SIG-M5 (cell line): Measurements from ENCODE around the gene DCUN1D5.

Experiments used
- DNase-seq: peaks from one replicate; lab custom pipeline; 2025; lab: John Stamatoyannopoulos, UW

The DCUN1D5 gene

GRCh38 chr11:103091801-103092524 is at the start of gene DCUN1D5:
Gene DCUN1D5, minus strand, starts transcription at chr11:103092160. Its CDS starts 288 bp downstream, at chr11:103091872.
- peak; percentile 14 for DNase-seq

- no peak for DNase-seq
These were observed 33.5 kb upstream of the DCUN1D5 start for GRCh38 chr11:103125462-103125861.

GRCh38 chr11:103114836-103115235 is 22.9 kb upstream of the DCUN1D5 start:
- no peak for DNase-seq

- no peak for DNase-seq
These were observed 20.4 kb upstream of the DCUN1D5 start for GRCh38 chr11:103112364-103112763.

GRCh38 chr11:103111400-103111799 is 19.4 kb upstream of the DCUN1D5 start:
- DNase-seq = no peak

- DNase-seq = no peak
These were observed 18.4 kb upstream of the DCUN1D5 start for GRCh38 chr11:103110391-103110790.

- no peak for DNase-seq
These were observed 17.9 kb upstream of the DCUN1D5 start for GRCh38 chr11:103109818-103110388.

- DNase-seq = peak; percentile 42
These were observed 17.2 kb upstream of the DCUN1D5 start, which contains the start of gene DYNC2H1 for GRCh38 chr11:103108933-103109817. Gene DYNC2H1, plus strand, starts transcription at chr11:103109426. Its CDS starts 149 bp downstream, at chr11:103109575.

GRCh38 chr11:103097279-103097678 is 5.3 kb upstream of the DCUN1D5 start:
- no peak for DNase-seq

GRCh38 chr11:103091064-103091800 is 728 bp downstream of the DCUN1D5 start:
- DNase-seq = no peak

GRCh38 chr11:103086461-103086860 is 5.5 kb downstream of the DCUN1D5 start:
- no peak for DNase-seq

GRCh38 chr11:103085758-103086365 is 6.1 kb downstream of the DCUN1D5 start:
- no peak for DNase-seq

GRCh38 chr11:103079833-103080232 is 12.1 kb downstream of the DCUN1D5 start:
- DNase-seq = no peak

- no peak for DNase-seq
These were observed 13.2 kb downstream of the DCUN1D5 start for GRCh38 chr11:103078710-103079109.

- no peak for DNase-seq
These were observed 14.4 kb downstream of the DCUN1D5 start for GRCh38 chr11:103077554-103077953.

- no peak for DNase-seq
These were observed 15.6 kb downstream of the DCUN1D5 start for GRCh38 chr11:103076361-103076760.

- DNase-seq = no peak
These were observed 21.0 kb downstream of the DCUN1D5 start for GRCh38 chr11:103071008-103071407.

- no peak for DNase-seq
These were observed 21.8 kb downstream of the DCUN1D5 start for GRCh38 chr11:103070142-103070541.

- DNase-seq = no peak
These were observed 22.6 kb downstream of the DCUN1D5 start for GRCh38 chr11:103069367-103069766.

GRCh38 chr11:103067118-103067517 is 24.8 kb downstream of the DCUN1D5 start:
- DNase-seq = no peak

- no peak for DNase-seq
These were observed 30.3 kb downstream of the DCUN1D5 start for GRCh38 chr11:103061656-103062055.
